GM21825 (cell line): Measurements from ENCODE around the gene MMP20.

Experiments used
- ATAC-seq: cut with Tn5 transposase; IDR thresholded peaks from one replicate; pipeline ENCODE4 v1.9.1; 2021; ENCODE audit warnings: mild to moderate bottlenecking, moderate library complexity; ENCODE audit not compliant: unreplicated experiment

The MMP20 gene

DNA sequence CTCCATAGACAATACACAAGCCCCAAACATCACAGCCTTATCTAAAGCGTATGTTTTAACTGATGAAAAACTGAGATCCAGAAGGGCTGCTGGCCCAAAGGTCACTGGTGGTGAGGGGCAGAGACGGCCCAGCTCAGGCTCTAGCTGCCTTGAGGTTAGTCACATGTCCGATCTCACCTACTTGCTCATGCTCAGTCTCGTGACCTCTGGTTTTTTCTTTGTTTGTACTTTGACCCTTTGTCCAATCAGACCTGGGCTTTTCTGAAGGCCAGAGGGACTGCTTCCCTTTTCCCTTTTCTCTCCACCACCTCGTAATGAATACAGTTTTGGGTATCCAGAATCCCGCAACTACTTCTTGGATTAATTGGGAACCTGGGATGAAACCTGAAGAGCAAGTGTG is 28.6 kb downstream of the MMP20 start:
- no peak for ATAC-seq

DNA sequence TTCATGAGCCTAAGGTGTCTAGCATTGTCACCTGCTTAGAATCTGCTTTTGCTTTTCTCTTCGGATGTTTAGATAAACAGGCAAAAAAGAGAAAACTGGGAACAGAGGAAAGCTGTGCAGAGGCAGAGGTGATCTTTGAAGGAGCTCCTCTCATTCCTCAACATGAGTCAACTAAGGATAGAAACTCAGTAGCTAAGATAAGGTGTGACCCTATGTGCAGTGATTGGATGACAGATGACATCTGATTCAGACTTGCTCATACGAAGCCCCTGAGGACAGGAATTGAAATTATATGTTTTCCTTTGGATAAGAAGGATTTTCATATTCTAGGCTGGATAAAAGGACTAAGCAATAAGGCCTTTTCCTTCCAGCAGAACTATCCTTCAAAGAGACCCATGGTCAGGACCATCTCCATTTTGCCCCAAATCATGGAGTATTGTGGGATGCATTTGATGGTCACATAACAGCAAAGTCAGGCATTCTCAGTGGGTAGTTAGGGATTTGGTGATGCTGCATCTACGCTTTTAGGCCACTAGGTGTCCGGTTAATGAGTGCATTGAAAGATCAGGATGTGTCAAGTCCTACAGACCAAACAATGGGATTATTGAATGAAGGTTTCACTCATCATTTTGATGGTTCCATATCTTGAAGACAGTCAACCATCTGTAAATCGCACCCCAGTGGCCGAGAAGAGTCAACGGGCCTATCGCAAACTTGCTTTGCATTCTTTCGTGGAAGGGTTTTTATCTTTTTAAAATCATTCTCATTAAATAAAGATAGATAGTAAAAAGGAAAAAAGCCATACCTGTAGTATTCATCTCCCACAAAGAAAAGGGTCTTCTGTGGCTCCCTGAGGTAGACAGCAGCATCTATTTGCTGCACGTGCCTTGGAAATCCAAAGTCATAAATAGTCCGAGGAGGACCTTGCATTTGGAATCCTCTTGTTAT is 32.2 kb downstream of the MMP20 start:
- ATAC-seq: no peak

DNA sequence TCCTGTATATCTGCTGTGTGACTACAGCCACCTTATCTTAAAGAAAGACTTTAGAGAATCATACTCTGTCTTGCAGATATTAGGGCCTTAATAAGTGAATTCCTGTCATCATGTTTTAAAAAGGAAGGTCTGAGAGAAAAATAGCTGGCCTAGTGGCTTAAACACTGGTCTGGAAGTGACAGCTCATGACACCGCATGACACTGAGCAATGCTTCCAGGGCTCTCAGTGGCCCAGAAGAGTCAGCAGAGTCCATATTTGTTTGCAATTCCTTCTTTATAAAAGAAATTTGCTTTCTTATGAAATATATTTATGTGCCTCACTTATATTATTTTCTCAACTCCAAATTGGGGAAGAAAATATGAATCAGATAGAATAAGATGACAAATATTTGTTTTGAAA is 33.0 kb downstream of the MMP20 start:
- no peak for ATAC-seq

DNA sequence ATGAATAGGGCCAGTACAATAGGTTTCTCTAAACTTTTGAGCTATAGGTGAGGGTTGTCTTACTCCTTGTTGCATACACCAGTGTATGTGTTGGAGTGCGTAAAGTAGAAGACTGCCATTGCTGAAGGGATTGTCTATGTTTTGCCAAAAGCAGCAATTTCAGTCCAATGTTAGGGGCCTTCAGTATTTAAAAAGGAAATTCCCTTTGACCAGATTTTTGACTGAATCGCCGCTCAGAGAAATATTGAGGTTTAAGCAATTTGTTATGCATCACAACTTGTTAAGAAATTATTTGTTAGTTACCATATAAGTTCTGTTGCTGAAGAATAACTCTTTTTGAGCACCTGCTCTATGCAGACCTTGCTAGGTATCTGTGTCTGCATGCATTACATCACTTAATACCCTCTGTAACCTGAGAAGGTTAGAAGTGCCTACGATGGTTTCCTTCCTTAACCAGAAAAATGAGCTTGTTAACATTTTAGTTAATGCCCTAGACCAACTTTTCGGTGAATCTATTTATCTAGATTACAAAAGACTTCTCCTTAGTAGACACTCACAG is 33.9 kb downstream of the MMP20 start:
- ATAC-seq: no peak

- ATAC-seq: no peak
These were observed 34.7 kb downstream of the MMP20 start for GRCh38 chr11:102590276-102591049.

GRCh38 chr11:102589047-102589459 is 36.1 kb downstream of the MMP20 start:
- peak; percentile 82 for ATAC-seq

- ATAC-seq: no peak
These were observed 37.4 kb downstream of the MMP20 start for GRCh38 chr11:102587722-102588121.

DNA sequence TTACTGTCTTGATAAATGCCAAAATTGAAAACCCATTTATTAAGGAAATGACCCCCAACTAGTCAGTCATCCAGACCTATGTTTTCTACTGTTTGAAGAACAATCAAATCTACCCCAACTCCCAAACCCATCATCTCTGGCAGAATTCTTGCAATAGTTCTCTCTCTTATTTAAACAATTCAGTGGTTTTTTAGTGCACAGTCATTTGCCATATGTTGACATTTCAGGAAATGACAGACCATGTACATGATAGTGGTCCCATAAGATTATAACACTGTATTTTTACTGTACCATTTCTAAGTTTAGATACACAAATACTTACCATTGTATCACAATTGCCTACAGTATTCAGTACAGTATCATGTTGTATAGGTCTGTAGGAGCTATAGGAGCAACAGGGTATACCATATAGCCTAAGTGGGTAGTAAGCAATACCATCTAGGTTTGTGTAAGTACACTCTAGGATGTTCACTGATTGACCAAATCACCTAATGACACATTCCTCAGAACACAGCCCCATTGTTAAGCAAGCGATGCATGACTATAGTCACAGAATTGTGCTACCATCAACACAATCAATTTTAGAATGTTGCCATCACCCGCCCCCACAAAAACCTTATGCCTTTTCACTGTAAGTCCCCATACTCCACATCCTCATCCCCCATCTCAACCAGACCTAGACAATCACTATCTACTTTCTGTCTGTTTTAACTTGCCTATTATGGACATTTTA is 41.8 kb downstream of the MMP20 start:
- no peak for ATAC-seq

- ATAC-seq: no peak
These were observed 43.0 kb downstream of the MMP20 start for GRCh38 chr11:102582140-102582539.

- ATAC-seq: no peak
These were observed 44.1 kb downstream of the MMP20 start for GRCh38 chr11:102581066-102581465.

DNA sequence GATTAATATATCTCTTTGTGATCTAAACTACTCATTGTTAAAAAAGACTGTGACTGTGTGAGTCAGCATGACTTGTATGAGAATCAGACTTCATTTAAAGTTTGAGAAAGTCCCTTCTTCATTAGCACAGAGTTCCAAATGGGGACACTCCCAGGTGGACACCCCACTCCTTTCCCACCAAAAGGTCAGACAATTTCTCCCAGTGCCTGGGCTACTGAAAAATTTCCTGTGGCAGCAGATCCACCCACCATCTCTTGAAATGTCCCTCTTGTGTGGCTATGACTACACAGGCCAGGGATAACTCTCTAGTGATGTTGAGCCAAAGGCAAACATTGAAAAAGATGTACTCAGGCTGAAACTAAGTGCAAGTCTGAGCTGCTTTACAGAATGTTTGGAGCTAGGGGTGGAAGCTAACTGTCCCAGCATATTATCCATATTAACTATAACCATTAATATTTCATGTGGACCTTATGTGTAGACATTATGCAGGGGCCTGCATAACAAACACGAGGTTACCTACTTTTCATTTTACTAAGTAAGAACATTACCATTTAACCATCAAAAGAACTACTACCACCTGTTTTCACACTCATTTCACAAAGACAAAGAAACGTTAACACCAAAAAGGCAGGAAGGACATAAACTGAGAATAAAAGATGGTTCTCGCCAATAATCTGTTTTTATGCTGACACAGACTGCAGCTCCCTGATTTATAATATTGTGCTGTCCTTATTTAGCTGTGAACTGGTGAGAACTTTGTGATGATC is 44.8 kb downstream of the MMP20 start:
- ATAC-seq: peak; percentile 45

DNA sequence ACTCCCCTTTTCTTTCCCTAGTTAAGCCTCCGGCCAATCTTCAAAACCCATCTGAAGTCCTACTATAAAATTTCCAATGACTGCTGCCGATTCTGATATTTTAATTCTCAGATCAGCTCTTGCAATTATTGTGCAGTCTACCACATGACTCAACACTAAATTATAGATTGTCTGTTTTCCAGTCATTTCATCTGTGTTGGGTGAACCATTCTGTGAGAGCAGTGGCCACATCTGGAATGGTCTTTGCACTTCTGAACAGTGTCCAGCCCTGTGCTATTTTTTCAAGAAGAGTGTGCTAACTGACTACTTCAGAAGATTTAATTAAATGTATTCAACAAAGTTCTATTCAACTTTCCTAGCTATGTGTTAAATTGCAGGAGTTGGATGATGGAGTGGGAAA is 47.4 kb downstream of the MMP20 start:
- ATAC-seq: no peak

DNA sequence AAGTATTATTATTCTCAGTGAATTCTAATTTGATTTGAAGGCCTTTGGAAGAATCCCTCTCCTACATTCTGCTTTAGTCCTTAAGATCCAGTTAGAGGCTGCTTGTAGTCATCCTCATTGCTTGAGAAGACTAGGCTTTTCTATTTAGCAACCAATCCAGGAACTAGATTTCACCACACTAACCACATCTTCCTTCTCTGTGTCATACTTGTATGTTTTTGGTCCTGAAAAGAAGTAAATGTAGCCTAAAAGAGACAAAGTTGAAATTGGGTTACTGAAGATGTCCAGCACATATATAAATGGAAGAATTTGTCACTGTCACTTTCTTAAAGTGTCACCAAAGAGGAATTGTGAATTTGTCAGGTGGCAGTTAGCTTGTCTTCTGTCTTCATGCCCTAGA is 48.0 kb downstream of the MMP20 start:
- peak; percentile 59 for ATAC-seq

DNA sequence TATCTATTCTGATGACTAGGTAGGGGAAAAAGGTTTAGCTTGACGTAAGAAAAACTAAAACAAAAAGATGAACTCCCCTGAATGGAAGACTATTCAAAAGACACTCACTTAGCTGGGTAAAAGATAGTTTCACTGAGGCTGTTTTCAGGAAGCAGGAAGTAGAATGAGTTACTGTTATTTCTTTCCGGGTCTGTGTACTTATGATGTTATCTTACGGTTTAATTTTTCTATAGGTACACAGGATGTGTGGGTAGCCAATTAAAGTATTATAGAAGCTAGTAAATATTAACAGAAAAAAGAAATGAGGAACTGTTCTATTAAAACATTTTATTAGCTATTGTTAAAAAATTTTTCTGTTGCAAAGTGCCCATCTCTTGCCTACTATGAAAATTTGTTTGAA is 48.8 kb downstream of the MMP20 start:
- no peak for ATAC-seq

- no peak for ATAC-seq
These were observed 50.1 kb downstream of the MMP20 start for GRCh38 chr11:102575012-102575411.

- ATAC-seq: no peak
These were observed 51.3 kb downstream of the MMP20 start for GRCh38 chr11:102573851-102574250.

GRCh38 chr11:102572554-102573220 is 52.4 kb downstream of the MMP20 start:
- no peak for ATAC-seq

DNA sequence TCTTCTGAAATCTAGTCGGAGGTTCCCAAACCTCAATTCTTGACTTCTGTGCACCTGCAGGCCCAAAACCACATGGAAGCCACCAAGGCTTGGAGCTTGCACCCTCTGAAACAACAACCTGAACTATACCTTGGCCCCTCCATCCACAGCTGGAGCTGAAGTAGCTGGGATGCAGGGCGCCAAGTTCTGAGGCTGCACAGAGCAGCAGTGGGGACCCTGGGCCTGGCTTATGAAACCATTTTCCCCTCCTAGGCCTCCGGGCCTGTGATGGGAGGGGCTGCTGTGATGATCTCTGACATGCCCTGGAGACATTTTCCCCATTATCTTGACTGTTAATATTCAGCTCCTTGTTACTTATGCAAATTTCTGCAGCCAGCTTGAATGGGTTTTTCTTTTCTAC is 56.3 kb downstream of the MMP20 start:
- ATAC-seq: no peak

- no peak for ATAC-seq
These were observed 59.0 kb downstream of the MMP20 start for GRCh38 chr11:102566112-102566511.

- ATAC-seq: peak; percentile 66
These were observed 61.0 kb downstream of the MMP20 start for GRCh38 chr11:102564110-102564509.
